Naive thymus-derived CD4-positive, alpha-beta T cell (primary cell): ENCODE results near the gene ZBTB20. TPM values are rescaled to one million over a fixed set of nuclear protein-coding genes. Genes with fewer than 3 reads are reported as not detected.

ENCODE experiments used
- ATAC-seq: fragments of 150-1000 bp; cut with Tn5 transposase; 2 replicates; pipeline ENCODE4 v1.10.0; 2021; ENCODE audit warnings: mild to moderate bottlenecking, moderate library complexity
- CTCF ChIA-PET: fragments of 350-600 bp; sonication (Branson Sonifier 250); formaldehyde crosslinking; loops from one replicate; lab custom pipeline; 2021; ENCODE audit warnings: antibody characterized with exemption; lab: Charles Lee
- POLR2A ChIA-PET: fragments of 350-600 bp; sonication (Branson Sonifier 250); formaldehyde crosslinking; loops from one replicate; lab custom pipeline; 2021; ENCODE audit warnings: antibody characterized with exemption, inconsistent platforms; lab: Charles Lee
- DNase-seq, 9 donors: peaks; one replicate each; pipeline versions ENCODE4 v3.0.0 to v3.0.0-alpha.2; 2020 to 2022; ENCODE audit warnings: mixed read lengths in 1 of 9
- H3K27ac ChIP-seq: one replicate; pipeline ENCODE4 v1.7.0; 2013; ENCODE audit warnings: mild to moderate bottlenecking, low read depth, low read length, moderate library complexity
- H3K27me3 ChIP-seq, 2 donors: one replicate each; pipeline ENCODE4 v1.7.0; 2013; ENCODE audit warnings: low read length in 2 of 2, mild to moderate bottlenecking in 2 of 2, moderate library complexity in 2 of 2; ENCODE audit not compliant: control insufficient read depth in 2 of 2, insufficient read depth in 2 of 2
- H3K36me3 ChIP-seq, 3 experiments: 1 replicate in 2 of 3; 2 replicates in 1 of 3; pipeline ENCODE4 v1.7.0; 2013; ENCODE audit warnings: low read length in 3 of 3, mild to moderate bottlenecking in 3 of 3, moderate library complexity in 1 of 3; ENCODE audit not compliant: insufficient read depth in 3 of 3, control insufficient read depth in 2 of 3
- H3K4me1 ChIP-seq, 2 donors: one replicate each; pipeline ENCODE4 v1.7.0; 2013; ENCODE audit warnings: low read length in 2 of 2, mild to moderate bottlenecking in 2 of 2, moderate library complexity in 1 of 2; ENCODE audit not compliant: control insufficient read depth in 2 of 2, insufficient read depth in 2 of 2
- H3K4me3 ChIP-seq: 2 replicates; pipeline ENCODE4 v1.7.0; 2013; ENCODE audit warnings: mild to moderate bottlenecking, low read length
- H3K9me3 ChIP-seq, 3 experiments: 1 replicate in 2 of 3; 2 replicates in 1 of 3; pipeline ENCODE4 v1.7.0; 2013; ENCODE audit warnings: low read length in 3 of 3; ENCODE audit not compliant: control insufficient read depth in 2 of 3
- H3K27ac Mint-ChIP-seq, 9 donors: one replicate each; pipeline ENCODE4 v1.8.0; 2020 to 2022; ENCODE audit warnings: mixed read lengths in 9 of 9, mild to moderate bottlenecking in 8 of 9, moderate library complexity in 5 of 9, inconsistent platforms in 2 of 9
- H3K27me3 Mint-ChIP-seq, 5 donors: one replicate each; pipeline ENCODE4 v1.8.0; 2021 to 2022; ENCODE audit warnings: mixed read lengths in 5 of 5, mild to moderate bottlenecking in 1 of 5
- H3K36me3 Mint-ChIP-seq, 5 donors: one replicate each; pipeline ENCODE4 v1.8.0; 2020 to 2022; ENCODE audit warnings: mixed read lengths in 5 of 5, mild to moderate bottlenecking in 3 of 5, inconsistent platforms in 1 of 5
- H3K4me1 Mint-ChIP-seq, 7 donors: one replicate each; pipeline ENCODE4 v1.8.0; 2020 to 2022; ENCODE audit warnings: mixed read lengths in 7 of 7, mild to moderate bottlenecking in 3 of 7, inconsistent platforms in 1 of 7
- H3K4me3 Mint-ChIP-seq, 10 donors: one replicate each; pipeline ENCODE4 v1.8.0; 2020 to 2022; ENCODE audit warnings: mild to moderate bottlenecking in 10 of 10, mixed read lengths in 10 of 10, moderate library complexity in 6 of 10, inconsistent platforms in 2 of 10
- H3K9me3 Mint-ChIP-seq, 11 donors: one replicate each; pipeline ENCODE4 v1.8.0; 2020 to 2022; ENCODE audit warnings: mixed read lengths in 11 of 11, mild to moderate bottlenecking in 4 of 11, inconsistent platforms in 1 of 11, moderate library complexity in 1 of 11
- intact Hi-C, 2 donors: fragments of 100-400 bp; cut with micrococcal nuclease; formaldehyde crosslinking; loops; one replicate each; pipeline ENCODE4 v1.15.1; 2023
- polyA plus RNA-seq, 2 donors: library from polyadenylated mRNA; unstranded; fragments of 300-500 nt; fragmentation: Illumina TruSeq; gene quantifications; one replicate each; pipeline ENCODE4 v1.2.3, GENCODE V29; 2021
- total RNA-seq, 6 experiments: library from RNA in 5 of 6; stranded (reverse) in 5 of 6; gene quantifications; 1 replicate in 5 of 6; 2 replicates in 1 of 6; pipeline ENCODE4 v1.2.3 and lab custom pipeline; 2021 to 2026

ZBTB20 gene
- total and polyA plus RNA-seq, 7 experiments from 2014 or later: 14.9 to 69.5 (median 59.2) TPM

GRCh38 chr3:114435386-114436115 lies 711.5 kb downstream of the ZBTB20 start:
- Histone ChIP-seq H3K27me3 (no peaks in the 10 kb centered on the region), H3K4me1 (no peaks in the 10 kb centered on the region), H3K9me3 (no peaks in the 10 kb centered on the region), H3K36me3 (no peaks in the 10 kb centered on the region), H3K4me3 (no peak overlapping the region), H3K27ac (no peak overlapping the region)
- CTCF ChIA-PET: interaction anchor here (0.7 kb wide), 1 partner anchor 17 kb away, joined by 3 read pairs; no protein-coding TSS in a partner anchor
- H3K9me3 Mint-ChIP-seq: no peaks in the 10 kb centered on the region
- no peak overlapping the region for H3K27ac Mint-ChIP-seq
- peaks cover 0 to 8% (median 6%) of the 10 kb centered on the region in 7 donors for H3K4me1 Mint-ChIP-seq
- no peak for DNase-seq
- H3K4me3 Mint-ChIP-seq: no peak overlapping the region
- POLR2A ChIA-PET: interaction anchor here (0.6 kb wide), 1 partner anchor 17 kb away, joined by 3 read pairs; no protein-coding TSS in a partner anchor
- no peak for ATAC-seq
- intact Hi-C loops: no loop called here
- peaks cover 0 to 8% (median 0%) of the 10 kb centered on the region in 5 donors for H3K36me3 Mint-ChIP-seq
- H3K27me3 Mint-ChIP-seq: no peaks in the 10 kb centered on the region

- POLR2A ChIA-PET: no interaction called here
Observed at GRCh38 chr3:114432310-114432709, 714.8 kb downstream of the ZBTB20 start.

DNA sequence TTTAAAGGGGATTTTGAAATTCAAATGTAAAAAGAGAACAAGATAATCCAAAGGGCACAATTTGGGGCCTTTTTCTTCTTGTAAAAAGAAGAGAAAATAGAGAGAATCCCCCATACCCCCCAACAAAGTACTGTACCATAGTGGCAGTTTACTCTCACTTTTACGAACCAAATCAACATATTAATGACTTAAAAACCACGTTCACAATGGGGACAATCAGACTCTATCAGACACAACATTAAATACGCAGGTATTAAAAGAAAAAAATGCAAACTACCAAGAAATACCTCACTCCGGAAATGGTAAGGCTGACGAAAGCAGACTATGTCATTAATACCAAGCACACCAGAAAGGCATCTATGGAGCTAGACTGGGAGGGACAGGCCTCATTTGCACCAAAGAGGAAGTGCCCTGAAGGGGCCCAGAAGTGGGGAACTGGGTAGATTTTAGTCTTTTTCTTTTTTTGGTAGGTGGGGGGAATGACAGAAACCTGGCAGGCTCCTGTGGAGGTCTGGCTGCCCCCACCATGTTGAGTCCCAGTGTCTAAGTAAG lies 719.0 kb downstream of the ZBTB20 start:
- H3K27me3 ChIP-seq: no peaks in the 10 kb centered on the region
- no peak for DNase-seq
- no peak overlapping the region for H3K4me3 Mint-ChIP-seq
- CTCF ChIA-PET: no interaction called here
- H3K4me1 ChIP-seq: no peaks in the 10 kb centered on the region
- H3K36me3 Mint-ChIP-seq: peaks cover 0 to 8% (median 0%) of the 10 kb centered on the region in 5 donors
- ATAC-seq: no peak
- no peaks in the 10 kb centered on the region for H3K9me3 ChIP-seq
- H3K27ac Mint-ChIP-seq: no peak overlapping the region
- H3K4me3 ChIP-seq: no peak overlapping the region
- no peaks in the 10 kb centered on the region for H3K27me3 Mint-ChIP-seq
- H3K4me1 Mint-ChIP-seq: peaks cover 0 to 15% (median 0%) of the 10 kb centered on the region in 7 donors
- H3K36me3 ChIP-seq: no peaks in the 10 kb centered on the region
- H3K9me3 Mint-ChIP-seq: no peaks in the 10 kb centered on the region
- intact Hi-C loops: no loop called here
- H3K27ac ChIP-seq: no peak overlapping the region
- POLR2A ChIA-PET: no interaction called here

More at GRCh38 chr3:114432310-114432709, 714.8 kb downstream of the ZBTB20 start:
- Mint-ChIP-seq H3K27me3 (no peaks in the 10 kb centered on the region), H3K4me3 (no peak overlapping the region), H3K27ac (no peak overlapping the region), H3K36me3 (peaks cover 0 to 5% (median 0%) of the 10 kb centered on the region in 5 donors), H3K4me1 (peaks cover 0 to 12% (median 0%) of the 10 kb centered on the region in 7 donors), H3K9me3 (no peaks in the 10 kb centered on the region)
- Histone ChIP-seq H3K36me3 (no peaks in the 10 kb centered on the region), H3K4me3 (no peak overlapping the region), H3K27ac (no peak overlapping the region), H3K4me1 (no peaks in the 10 kb centered on the region), H3K27me3 (no peaks in the 10 kb centered on the region), H3K9me3 (no peaks in the 10 kb centered on the region)
- ATAC-seq (no peak), DNase-seq (no peak)
- intact Hi-C loops: no loop called here
- CTCF ChIA-PET: no interaction called here

- Histone ChIP-seq H3K36me3 (no peaks in the 10 kb centered on the region), H3K27me3 (no peaks in the 10 kb centered on the region), H3K27ac (no peak overlapping the region), H3K9me3 (no peaks in the 10 kb centered on the region), H3K4me3 (no peak overlapping the region), H3K4me1 (no peaks in the 10 kb centered on the region)
- CTCF ChIA-PET: no interaction called here
- no peak for DNase-seq
- ATAC-seq: no peak
- POLR2A ChIA-PET: no interaction called here
- Mint-ChIP-seq H3K4me3 (no peak overlapping the region), H3K27me3 (no peaks in the 10 kb centered on the region), H3K9me3 (no peaks in the 10 kb centered on the region), H3K27ac (no peak overlapping the region), H3K36me3 (peaks cover 0 to 8% (median 0%) of the 10 kb centered on the region in 5 donors), H3K4me1 (peaks cover 0 to 15% (median 0%) of the 10 kb centered on the region in 7 donors)
- intact Hi-C loops: no loop called here
Observed at GRCh38 chr3:114427285-114428043, 719.6 kb downstream of the ZBTB20 start.

DNA sequence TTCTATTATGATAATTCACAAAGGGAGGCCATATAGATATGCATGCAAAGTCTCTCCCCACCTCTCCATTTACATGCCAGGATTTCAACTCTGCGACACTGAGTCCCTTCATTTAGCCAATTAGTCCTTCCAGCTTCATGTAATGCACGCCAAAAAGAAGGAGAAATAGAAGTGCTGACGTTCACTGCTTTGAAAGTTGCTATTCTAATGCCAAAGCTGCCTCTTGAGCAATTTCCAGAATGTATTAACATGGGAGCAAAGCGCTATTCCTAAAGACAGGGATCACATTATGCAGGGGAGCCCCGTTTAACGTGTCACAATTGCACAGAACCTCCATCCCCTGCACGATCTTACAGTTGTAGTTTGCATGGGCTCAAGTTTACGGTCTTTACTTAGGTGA lies 722.8 kb downstream of the ZBTB20 start:
- H3K4me3 ChIP-seq: no peak overlapping the region
- ChIA-PET CTCF (interaction anchor here (0.5 to 1.3 kb wide), 3 partner anchors 10 to 256 kb away, joined by 3 to 4 read pairs (median 3); no protein-coding TSS in a partner anchor), POLR2A (interaction anchor here (0.6 to 0.7 kb wide), 2 partner anchors 20 to 270 kb away, joined by 3 read pairs; no protein-coding TSS in a partner anchor)
- ATAC-seq (no peak), DNase-seq (no peak)
- H3K27me3 ChIP-seq: no peaks in the 10 kb centered on the region
- H3K4me1 ChIP-seq: no peaks in the 10 kb centered on the region
- intact Hi-C loops: no loop called here
- H3K27me3 Mint-ChIP-seq: peaks cover 0 to 2% (median 0%) of the 10 kb centered on the region in 5 donors
- peaks cover 0 to 15% (median 4%) of the 10 kb centered on the region in 7 donors for H3K4me1 Mint-ChIP-seq
- peaks cover 0 to 8% (median 0%) of the 10 kb centered on the region in 5 donors for H3K36me3 Mint-ChIP-seq
- no peaks in the 10 kb centered on the region for H3K9me3 ChIP-seq
- no peak overlapping the region for H3K27ac Mint-ChIP-seq
- no peak overlapping the region for H3K4me3 Mint-ChIP-seq
- no peaks in the 10 kb centered on the region for H3K9me3 Mint-ChIP-seq
- H3K27ac ChIP-seq: no peak overlapping the region
- no peaks in the 10 kb centered on the region for H3K36me3 ChIP-seq

- no peak overlapping the region for H3K27ac Mint-ChIP-seq
- Histone ChIP-seq H3K4me1 (no peaks in the 10 kb centered on the region), H3K4me3 (no peak overlapping the region), H3K9me3 (no peaks in the 10 kb centered on the region), H3K27me3 (no peaks in the 10 kb centered on the region), H3K36me3 (no peaks in the 10 kb centered on the region), H3K27ac (no peak overlapping the region)
- peaks cover 4 to 14% (median 11%) of the 10 kb centered on the region in 7 donors for H3K4me1 Mint-ChIP-seq
- ChIA-PET POLR2A (no interaction called here), CTCF (interaction anchor here (0.7 to 4.1 kb wide), 3 partner anchors 243 to 269 kb away, joined by 3 to 35 read pairs (median 4); no protein-coding TSS in a partner anchor)
- peaks cover 0 to 2% (median 0%) of the 10 kb centered on the region in 5 donors for H3K27me3 Mint-ChIP-seq
- intact Hi-C loops: no loop called here
- DNase-seq (no peak), ATAC-seq (no peak)
- no peaks in the 10 kb centered on the region for H3K9me3 Mint-ChIP-seq
- no peak overlapping the region for H3K4me3 Mint-ChIP-seq
- H3K36me3 Mint-ChIP-seq: peaks cover 0 to 3% (median 0%) of the 10 kb centered on the region in 5 donors
Observed at GRCh38 chr3:114421204-114421603, 725.9 kb downstream of the ZBTB20 start.
